OCI-LY7 (cell line): ENCODE data around the gene ZBTB21.

Experiments used
- CTCF ChIP-seq: fragments of 200-600 bp; sonication (generic); conservative IDR thresholded peaks from 2 replicates; pipeline ENCODE4 v1.5.1; 2014; ENCODE audit warnings: mild to moderate bottlenecking, antibody characterized with exemption, low read length, moderate library complexity, mixed read lengths
- EZH2phosphoT487 ChIP-seq: fragments of 200-600 bp; sonication (generic); IDR thresholded peaks from 2 replicates; pipeline ENCODE4 v1.6.1; 2018; ENCODE audit warnings: low read depth, borderline replicate concordance, mild to moderate bottlenecking, mixed run types, antibody characterized with exemption, low read length, moderate library complexity, mixed read lengths

DNA sequence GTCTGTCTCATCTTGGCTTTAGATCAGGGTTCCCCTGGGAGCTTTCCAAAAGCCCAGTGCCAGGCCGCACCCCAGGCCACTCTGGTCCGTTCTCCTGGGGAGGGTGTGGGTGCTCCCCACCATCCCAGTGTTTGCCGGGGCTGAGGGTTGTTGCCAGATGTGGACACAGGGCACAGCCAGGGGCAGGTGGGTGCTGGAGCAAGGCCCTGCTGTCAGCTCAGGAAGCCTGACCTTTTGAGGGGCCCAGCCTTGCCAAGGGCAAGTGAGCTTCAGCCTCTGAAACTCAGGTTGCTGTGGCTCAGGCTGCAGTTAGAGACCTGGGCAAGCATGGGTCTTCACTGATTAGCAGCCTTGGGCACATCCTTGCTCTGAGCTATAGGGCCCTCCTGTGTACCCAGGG lies 22.8 kb upstream of the ZBTB21 start:
- TF ChIP-seq CTCF, result no peak
- TF ChIP-seq EZH2phosphoT487, result no peak
